Naive thymus-derived CD8-positive, alpha-beta T cell (primary cell): Measurements from ENCODE around the gene RCOR2. TPM values are rescaled to one million over a fixed set of nuclear protein-coding genes. Genes with fewer than 3 reads are reported as not detected.
A peak's percentile ranks its signal among the peaks of the same experiment; 100 is the strongest.

Experiments used
- ATAC-seq, 2 donors: fragments of 150-1000 bp; cut with Tn5 transposase in 1 of 2; sonication (Bioruptor Pico), chemical (Tn5 transposase) in 1 of 2; 1 replicate in 1 of 2; 2 replicates in 1 of 2; pipeline ENCODE4 v1.10.0; 2021; ENCODE audit warnings: mild to moderate bottlenecking in 2 of 2, moderate library complexity in 2 of 2
- POLR2A ChIA-PET: fragments of 350-600 bp; sonication (Branson Sonifier 250); formaldehyde crosslinking; loops from one replicate; lab custom pipeline; 2021; ENCODE audit warnings: antibody characterized with exemption; lab: Charles Lee
- DNase-seq, 10 donors: peaks; one replicate each; pipeline versions ENCODE4 v3.0.0 to v3.0.0-alpha.2; 2020 to 2022
- H3K27ac Mint-ChIP-seq, 10 donors: one replicate each; pipeline ENCODE4 v1.8.0; 2020 to 2022; ENCODE audit warnings: mild to moderate bottlenecking in 10 of 10, mixed read lengths in 10 of 10, moderate library complexity in 4 of 10, inconsistent platforms in 1 of 10
- H3K27me3 Mint-ChIP-seq, 5 donors: one replicate each; pipeline ENCODE4 v1.8.0; 2021 to 2022; ENCODE audit warnings: mixed read lengths in 5 of 5
- H3K36me3 Mint-ChIP-seq, 3 donors: one replicate each; pipeline ENCODE4 v1.8.0; 2020 to 2022; ENCODE audit warnings: mixed read lengths in 3 of 3, mild to moderate bottlenecking in 2 of 3, inconsistent platforms in 1 of 3
- H3K4me1 Mint-ChIP-seq, 4 donors: one replicate each; pipeline ENCODE4 v1.8.0; 2021 to 2022; ENCODE audit warnings: mixed read lengths in 4 of 4
- H3K4me3 Mint-ChIP-seq, 10 donors: one replicate each; pipeline ENCODE4 v1.8.0; 2020 to 2022; ENCODE audit warnings: mild to moderate bottlenecking in 10 of 10, mixed read lengths in 10 of 10, moderate library complexity in 6 of 10, inconsistent platforms in 1 of 10
- H3K9me3 Mint-ChIP-seq, 9 donors: one replicate each; pipeline ENCODE4 v1.8.0; 2020 to 2022; ENCODE audit warnings: mixed read lengths in 9 of 9, mild to moderate bottlenecking in 3 of 9, inconsistent platforms in 1 of 9, moderate library complexity in 1 of 9
- polyA plus RNA-seq, 3 donors: library from polyadenylated mRNA; unstranded; fragments of 300-500 nt; fragmentation: Illumina TruSeq; gene quantifications; one replicate each; pipeline ENCODE4 v1.2.3, GENCODE V29; 2021
- total RNA-seq, 8 experiments: library from RNA in 2 of 8; stranded (reverse) in 2 of 8; gene quantifications; one replicate each; pipeline ENCODE4 v1.2.3 and lab custom pipeline; 2021 to 2026

Gene RCOR2
- total and polyA plus RNA-seq, 5 experiments from 2014 or later: 0.14 TPM; not detected in 4

GRCh38 chr11:63911440-63911839 lies 5.5 kb downstream of the RCOR2 start:
- peak overlapping the region in 3 of 10 donors; percentile 17 to 71 (median 62) for H3K27ac Mint-ChIP-seq
- H3K36me3 Mint-ChIP-seq: peaks cover 0 to 24% (median 1%) of the 10 kb centered on the region in 3 donors
- H3K4me1 Mint-ChIP-seq: peaks cover 3 to 17% (median 9%) of the 10 kb centered on the region in 4 donors
- H3K4me3 Mint-ChIP-seq: no peak overlapping the region
- H3K27me3 Mint-ChIP-seq: no peaks in the 10 kb centered on the region
- POLR2A ChIA-PET: no interaction called here
- DNase-seq (no peak), ATAC-seq (no peak)
- H3K9me3 Mint-ChIP-seq: no peaks in the 10 kb centered on the region

- DNase-seq: no peak
- no peaks in the 10 kb centered on the region for H3K27me3 Mint-ChIP-seq
- H3K9me3 Mint-ChIP-seq: no peaks in the 10 kb centered on the region
- POLR2A ChIA-PET: no interaction called here
- H3K27ac Mint-ChIP-seq: peak overlapping the region in 1 of 10 donors; percentile 71
- H3K4me1 Mint-ChIP-seq: peaks cover 0 to 17% (median 7%) of the 10 kb centered on the region in 4 donors
- peaks cover 0 to 30% (median 2%) of the 10 kb centered on the region in 3 donors for H3K36me3 Mint-ChIP-seq
- no peak for ATAC-seq
- peak overlapping the region in 1 of 10 donors; percentile 54 for H3K4me3 Mint-ChIP-seq
Observed at GRCh38 chr11:63910675-63911074, 6.3 kb downstream of the RCOR2 start.

- Mint-ChIP-seq H3K36me3 (peaks cover 0 to 38% (median 2%) of the 10 kb centered on the region in 3 donors), H3K27me3 (no peaks in the 10 kb centered on the region), H3K4me3 (peak overlapping the region in 1 of 10 donors; percentile 28), H3K4me1 (peaks cover 0 to 12% (median 5%) of the 10 kb centered on the region in 4 donors), H3K9me3 (no peaks in the 10 kb centered on the region), H3K27ac (peak overlapping the region in 4 of 10 donors; percentile 25 to 72 (median 36))
- POLR2A ChIA-PET: interaction anchor here (0.5 to 1.2 kb wide), 2 partner anchors 71 to 1272 kb away, joined by 3 read pairs; partner anchors contain the start of gene MARK2
- DNase-seq (no peak), ATAC-seq (no peak)
Observed at GRCh38 chr11:63909591-63910506, 7.1 kb downstream of the RCOR2 start.

GRCh38 chr11:63908631-63909401 lies 8.1 kb downstream of the RCOR2 start:
- no peaks in the 10 kb centered on the region for H3K9me3 Mint-ChIP-seq
- DNase-seq (no peak), ATAC-seq (no peak)
- H3K4me3 Mint-ChIP-seq: peak overlapping the region in 1 of 10 donors; percentile 38
- no peaks in the 10 kb centered on the region for H3K27me3 Mint-ChIP-seq
- H3K27ac Mint-ChIP-seq: no peak overlapping the region
- H3K4me1 Mint-ChIP-seq: peaks cover 0 to 12% (median 4%) of the 10 kb centered on the region in 4 donors
- H3K36me3 Mint-ChIP-seq: peaks cover 0 to 48% (median 3%) of the 10 kb centered on the region in 3 donors
- POLR2A ChIA-PET: interaction anchor here (1.2 kb wide), 1 partner anchor 70 kb away, joined by 3 read pairs; the partner anchor contains the start of gene MARK2

- peaks cover 0 to 12% (median 5%) of the 10 kb centered on the region in 4 donors for H3K4me1 Mint-ChIP-seq
- H3K27me3 Mint-ChIP-seq: no peaks in the 10 kb centered on the region
- no peaks in the 10 kb centered on the region for H3K9me3 Mint-ChIP-seq
- DNase-seq (no peak), ATAC-seq (no peak)
- H3K36me3 Mint-ChIP-seq: peaks cover 0 to 56% (median 7%) of the 10 kb centered on the region in 3 donors
- no peak overlapping the region for H3K27ac Mint-ChIP-seq
- no peak overlapping the region for H3K4me3 Mint-ChIP-seq
- POLR2A ChIA-PET: no interaction called here
Observed at GRCh38 chr11:63907808-63908530, 9.0 kb downstream of the RCOR2 start.

GRCh38 chr11:63907063-63907462 lies 9.9 kb downstream of the RCOR2 start:
- peaks cover 0 to 63% (median 7%) of the 10 kb centered on the region in 3 donors for H3K36me3 Mint-ChIP-seq
- ATAC-seq: no peak
- no peaks in the 10 kb centered on the region for H3K27me3 Mint-ChIP-seq
- no peak for DNase-seq
- H3K27ac Mint-ChIP-seq: no peak overlapping the region
- POLR2A ChIA-PET: interaction anchor here (0.8 to 2.8 kb wide), 6 partner anchors 15 to 72 kb away, joined by 3 to 20 read pairs (median 3); partner anchors contain the start of gene MARK2
- no peaks in the 10 kb centered on the region for H3K9me3 Mint-ChIP-seq
- H3K4me1 Mint-ChIP-seq: peaks cover 0 to 12% (median 5%) of the 10 kb centered on the region in 4 donors
- H3K4me3 Mint-ChIP-seq: no peak overlapping the region

GRCh38 chr11:63906585-63906984 lies 10.4 kb downstream of the RCOR2 start:
- H3K27me3 Mint-ChIP-seq: no peaks in the 10 kb centered on the region
- peaks cover 0 to 68% (median 10%) of the 10 kb centered on the region in 3 donors for H3K36me3 Mint-ChIP-seq
- DNase-seq (peak; percentile 42 to 80 (median 56)), ATAC-seq (peak; percentile 65 to 75)
- peaks cover 0 to 17% (median 6%) of the 10 kb centered on the region in 4 donors for H3K4me1 Mint-ChIP-seq
- no peaks in the 10 kb centered on the region for H3K9me3 Mint-ChIP-seq
- peak overlapping the region in 3 of 10 donors; percentile 57 to 76 (median 70) for H3K27ac Mint-ChIP-seq
- POLR2A ChIA-PET: interaction anchor here (0.8 to 2.8 kb wide), 6 partner anchors 14 to 71 kb away, joined by 3 to 20 read pairs (median 3); partner anchors contain the start of gene MARK2
- no peak overlapping the region for H3K4me3 Mint-ChIP-seq

GRCh38 chr11:63906087-63906486 lies 10.9 kb downstream of the RCOR2 start:
- no peak for DNase-seq

GRCh38 chr11:63905179-63905578 lies 11.8 kb downstream of the RCOR2 start:
- ATAC-seq (no peak), DNase-seq (no peak)
- Mint-ChIP-seq H3K36me3 (peaks cover 5 to 78% (median 14%) of the 10 kb centered on the region in 3 donors), H3K27me3 (no peaks in the 10 kb centered on the region), H3K27ac (peak overlapping the region in 3 of 10 donors; percentile 18 to 85 (median 43)), H3K4me3 (no peak overlapping the region), H3K4me1 (peaks cover 0 to 24% (median 8%) of the 10 kb centered on the region in 4 donors), H3K9me3 (no peaks in the 10 kb centered on the region)
- POLR2A ChIA-PET: interaction anchor here (2.8 kb wide), 1 partner anchor 67 kb away, joined by 20 read pairs; the partner anchor contains the start of gene MARK2

More at GRCh38 chr11:63906087-63906486, 10.9 kb downstream of the RCOR2 start:
- peaks cover 0 to 22% (median 8%) of the 10 kb centered on the region in 4 donors for H3K4me1 Mint-ChIP-seq
- H3K36me3 Mint-ChIP-seq: peaks cover 3 to 73% (median 10%) of the 10 kb centered on the region in 3 donors
- H3K27ac Mint-ChIP-seq: peak overlapping the region in 3 of 10 donors; percentile 29 to 85 (median 60)
- no peak overlapping the region for H3K4me3 Mint-ChIP-seq
- no peaks in the 10 kb centered on the region for H3K9me3 Mint-ChIP-seq
- POLR2A ChIA-PET: interaction anchor here (0.8 to 2.8 kb wide), 5 partner anchors 14 to 71 kb away, joined by 3 to 20 read pairs (median 3); partner anchors contain the start of gene MARK2
- no peak for ATAC-seq
- H3K27me3 Mint-ChIP-seq: no peaks in the 10 kb centered on the region

- DNase-seq (no peak), ATAC-seq (no peak)
- Mint-ChIP-seq H3K27ac (no peak overlapping the region), H3K36me3 (peaks cover 5 to 77% (median 14%) of the 10 kb centered on the region in 3 donors), H3K27me3 (no peaks in the 10 kb centered on the region), H3K4me1 (peaks cover 0 to 24% (median 8%) of the 10 kb centered on the region in 4 donors), H3K9me3 (no peaks in the 10 kb centered on the region), H3K4me3 (no peak overlapping the region)
- POLR2A ChIA-PET: interaction anchor here (2.8 kb wide), 1 partner anchor 67 kb away, joined by 20 read pairs; the partner anchor contains the start of gene MARK2
Observed at GRCh38 chr11:63904743-63905142, 12.2 kb downstream of the RCOR2 start.

- ATAC-seq (no peak), DNase-seq (no peak)
- H3K9me3 Mint-ChIP-seq: no peaks in the 10 kb centered on the region
- POLR2A ChIA-PET: no interaction called here
- H3K4me3 Mint-ChIP-seq: no peak overlapping the region
- H3K4me1 Mint-ChIP-seq: peaks cover 0 to 24% (median 8%) of the 10 kb centered on the region in 4 donors
- peaks cover 5 to 83% (median 18%) of the 10 kb centered on the region in 3 donors for H3K36me3 Mint-ChIP-seq
- peak overlapping the region in 2 of 10 donors; percentile 59 to 61 for H3K27ac Mint-ChIP-seq
- no peaks in the 10 kb centered on the region for H3K27me3 Mint-ChIP-seq
Observed at GRCh38 chr11:63903884-63904283, 13.1 kb downstream of the RCOR2 start.
